ENCODE data around the gene VIM. TPM values are rescaled to one million over a fixed set of nuclear protein-coding genes. Genes with fewer than 3 reads are reported as not detected.

The VIM gene
- total and polyA plus RNA-seq, 2 of the 4 experiments (the other 2 are of a cell fraction): 4,502 to 6,735 TPM

DNA sequence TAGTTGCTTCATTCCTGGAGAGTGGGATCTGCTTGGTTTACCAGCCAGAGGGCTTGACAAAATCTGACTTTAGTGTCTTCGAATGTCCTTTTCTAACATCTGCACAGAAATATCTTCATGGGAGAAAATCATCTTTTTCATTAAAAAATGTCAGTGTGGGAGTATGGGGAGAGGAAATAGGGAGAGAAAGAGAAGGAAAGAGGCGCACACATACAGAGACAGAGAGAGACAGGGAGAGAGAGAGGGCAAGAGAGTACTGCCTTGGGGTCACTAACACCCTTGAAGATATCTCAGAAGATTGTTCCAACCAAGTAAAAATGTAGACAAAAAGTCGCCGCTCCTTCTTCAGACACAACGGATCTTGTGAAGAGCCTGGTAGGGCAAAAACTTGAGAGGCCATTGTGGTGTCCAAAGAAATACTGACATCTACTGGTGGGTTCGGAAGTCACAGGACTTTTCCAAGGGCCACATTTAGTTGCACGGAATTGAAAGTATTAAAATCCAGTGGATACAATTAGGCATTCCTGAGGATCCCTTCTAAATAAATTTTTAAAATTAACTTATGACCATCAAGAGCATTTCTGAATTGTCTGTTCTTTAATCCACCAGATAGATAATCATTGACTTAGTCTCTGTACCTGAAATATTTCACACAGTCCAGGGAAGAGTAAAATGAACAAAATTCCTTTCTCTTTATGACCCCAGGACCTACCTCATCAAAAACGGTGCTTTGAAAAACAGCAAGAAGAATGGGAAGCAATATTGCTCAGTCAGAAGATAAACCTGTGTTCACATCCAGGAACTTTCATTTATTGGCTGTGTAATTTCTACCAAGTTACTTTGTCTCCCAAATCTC, 29.7 kb downstream of the VIM start:
- BruUV-seq (replicated peaks): no TSS peak
- no peaks in the 10 kb centered on the region for H4K20me1 ChIP-seq (ENCODE audit: insufficient read depth, low read length)
- POLR2A ChIA-PET (ENCODE audit: unreplicated experiment): no interaction called here
- H3K56ac ChIP-seq (ENCODE audit: extremely low read depth, insufficient read depth, low read length): peak overlapping the region; percentile 37; the same call in 1 of the 2 replicates
- H3K4me2 ChIP-seq (ENCODE audit: low read depth, low read length): peak overlapping the region; percentile 98
- no peaks in the 10 kb centered on the region for H3K9me1 ChIP-seq (ENCODE audit: insufficient read depth, low read length)
- ATAC-seq (ENCODE audit: low read depth) (peak; percentile 98), DNase-seq (peak; percentile 78)
- no peak overlapping the region for H2AK9ac ChIP-seq (replicated peaks; ENCODE audit: low read depth, low read length, poor library complexity)
- CTCF ChIA-PET: interaction anchor here (0.7 to 1.7 kb wide), 4 partner anchors 22 to 429 kb away, joined by 3 to 4 read pairs (median 3); no protein-coding TSS in a partner anchor
- 10% methylated on average over 2 of the region's 8 CpGs; no CpG with 5 or more reads in 1 of the 2 experiments for WGBS, 2 experiments (ENCODE audit: extremely low coverage in 2 of 2, insufficient read length in 1 of 2)
- peaks cover 8% of the 10 kb centered on the region for H3K9me3 ChIP-seq (ENCODE audit: control insufficient read depth, insufficient read depth, low read length)
- intact Hi-C loops (cut with micrococcal nuclease): loop anchor here (1.0 kb wide), 5 partner anchors 28 to 429 kb away; no protein-coding TSS in a partner anchor
- peak overlapping the region; percentile 86 for H2AFZ ChIP-seq (replicated peaks; ENCODE audit: low read length, poor library complexity)
- peak overlapping the region; percentile 92 for H2BK120ac ChIP-seq (ENCODE audit: low read depth, low read length)
- peak overlapping the region; percentile 98 for H3K18ac ChIP-seq (ENCODE audit: low read depth, low read length)
- TF ChIP-seq SMC3 (IDR thresholded peaks at IDR 0.05; ENCODE audit: low read depth, low read length) (peak; percentile 96), RFX5 (IDR thresholded peaks at IDR 0.05; ENCODE audit: low read depth, low read length) (no peak), RAD21 (IDR thresholded peaks at IDR 0.05; ENCODE audit: low read length) (peak; percentile 97), CHD1 (IDR thresholded peaks at IDR 0.05; ENCODE audit: low read depth, low read length) (no peak)
- TF ChIP-seq, protein P1, sequence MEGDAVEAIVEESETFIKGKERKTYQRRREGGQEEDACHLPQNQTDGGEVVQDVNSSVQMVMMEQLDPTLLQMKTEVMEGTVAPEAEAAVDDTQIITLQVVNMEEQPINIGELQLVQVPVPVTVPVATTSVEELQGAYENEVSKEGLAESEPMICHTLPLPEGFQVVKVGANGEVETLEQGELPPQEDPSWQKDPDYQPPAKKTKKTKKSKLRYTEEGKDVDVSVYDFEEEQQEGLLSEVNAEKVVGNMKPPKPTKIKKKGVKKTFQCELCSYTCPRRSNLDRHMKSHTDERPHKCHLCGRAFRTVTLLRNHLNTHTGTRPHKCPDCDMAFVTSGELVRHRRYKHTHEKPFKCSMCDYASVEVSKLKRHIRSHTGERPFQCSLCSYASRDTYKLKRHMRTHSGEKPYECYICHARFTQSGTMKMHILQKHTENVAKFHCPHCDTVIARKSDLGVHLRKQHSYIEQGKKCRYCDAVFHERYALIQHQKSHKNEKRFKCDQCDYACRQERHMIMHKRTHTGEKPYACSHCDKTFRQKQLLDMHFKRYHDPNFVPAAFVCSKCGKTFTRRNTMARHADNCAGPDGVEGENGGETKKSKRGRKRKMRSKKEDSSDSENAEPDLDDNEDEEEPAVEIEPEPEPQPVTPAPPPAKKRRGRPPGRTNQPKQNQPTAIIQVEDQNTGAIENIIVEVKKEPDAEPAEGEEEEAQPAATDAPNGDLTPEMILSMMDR (conservative IDR thresholded peaks at IDR 0.05; ENCODE audit: low read depth, low read length): peak; percentile 94
- peak overlapping the region; percentile 67; the same call in 1 of the 3 replicates for H2BK15ac ChIP-seq (ENCODE audit: low read depth, low read length)
- H2AK5ac ChIP-seq (ENCODE audit: low read depth, low read length): no peak overlapping the region
- H4K8ac ChIP-seq (ENCODE audit: low read depth in 2 of 2, low read length in 2 of 2): peak overlapping the region; percentile 29 to 89; a peak in 2 of 4 replicates
- H3K79me1 ChIP-seq (ENCODE audit: low read depth in 1 of 2, low read length in 2 of 2): no peaks in the 10 kb centered on the region
- peak overlapping the region; percentile 96 for H4K5ac ChIP-seq (ENCODE audit: low read depth, low read length)
- dilution Hi-C loops (cut with HindIII; ENCODE audit: low sequenced_read_pairs, unreplicated experiment): no loop called here
- no peak overlapping the region; the same call in 1 of the 2 replicates for H4K91ac ChIP-seq (ENCODE audit: insufficient read depth, low read depth, low read length)
- H3K36me3 ChIP-seq (ENCODE audit: control insufficient read depth, insufficient read depth, low read length): no peaks in the 10 kb centered on the region
- H2BK20ac ChIP-seq (ENCODE audit: low read depth, low read length): peak overlapping the region; percentile 91; the same call in 1 of the 2 replicates
- H3K27me3 ChIP-seq (ENCODE audit: control insufficient read depth, insufficient read depth, low read length): no peaks in the 10 kb centered on the region
- no peaks in the 10 kb centered on the region for H3K4me1 ChIP-seq (ENCODE audit: control insufficient read depth, insufficient read depth, low read length)
- in situ Hi-C loops (cut with MboI; ENCODE audit: low sequenced_read_pairs): loop anchor here (5.0 to 25.0 kb wide), 2 partner anchors 415 to 1370 kb away; no protein-coding TSS in a partner anchor
- H3K9ac ChIP-seq (ENCODE audit: low read depth, low read length): peak overlapping the region; percentile 86
- H2BK5ac ChIP-seq (ENCODE audit: low read depth, low read length, poor library complexity, severe bottlenecking): peak overlapping the region; percentile 48
- H3K4me3 ChIP-seq (ENCODE audit: insufficient read depth, low read depth, low read length): peak overlapping the region; percentile 37; the same call in 1 of the 2 replicates
- H3K27ac ChIP-seq (ENCODE audit: insufficient read depth, low read length): peak overlapping the region; percentile 18; the same call in 1 of the 2 replicates
- peak overlapping the region; percentile 87 for H3K14ac ChIP-seq (replicated peaks; ENCODE audit: low read depth, low read length)
- H3K4ac ChIP-seq (ENCODE audit: low read depth, low read length): peak overlapping the region; percentile 72; the same call in 1 of the 2 replicates
- H3K23ac ChIP-seq (ENCODE audit: low read depth, low read length): peak overlapping the region; percentile 88; the same call in 1 of the 2 replicates

Measured in IMR-90 (cell line).